Adrenal gland (tissue), 12 donors: ENCODE measurements around the gene PPP3CA. TPM values are rescaled to one million over a fixed set of nuclear protein-coding genes. Genes with fewer than 3 reads are reported as not detected.

Experiments
- DNase-seq, 7 donors: peaks; one replicate each; pipeline ENCODE4 v3.0.0-alpha.2; 2019 to 2020
- H3K27ac ChIP-seq, 5 donors: fragments of 200-600 bp; sonication (generic) in 4 of 5; 1 replicate in 3 of 5; 2 replicates in 2 of 5; pipeline versions ENCODE4 v1.5.1 to v1.8.0; 2016 to 2020; ENCODE audit warnings: mild to moderate bottlenecking in 1 of 5
- H3K27me3 ChIP-seq: fragments of 200-600 bp; 2 replicates; pipeline ENCODE4 v1.8.0; 2021
- H3K36me3 ChIP-seq, 2 donors: fragments of 200-600 bp; replicated peaks in 1 of 2; 1 replicate in 1 of 2; 2 replicates in 1 of 2; pipeline versions ENCODE4 v1.5.1 to v1.8.0; 2018 to 2022
- H3K4me1 ChIP-seq, 2 donors: fragments of 200-600 bp; replicated peaks in 1 of 2; 1 replicate in 1 of 2; 2 replicates in 1 of 2; pipeline versions ENCODE4 v1.5.1 to v1.8.0; 2018 to 2021
- H3K4me3 ChIP-seq, 4 donors: fragments of 200-600 bp; sonication (generic) in 3 of 4; one replicate each; pipeline ENCODE4 v1.5.1; 2016 to 2018
- H3K9me3 ChIP-seq, 3 donors: fragments of 200-600 bp; sonication (generic) in 1 of 3; replicated peaks in 1 of 3; 1 replicate in 2 of 3; 2 replicates in 1 of 3; pipeline versions ENCODE4 v1.5.1 to v1.8.0; 2016 to 2021
- POLR2A ChIP-seq, 2 donors: fragments of 450-650 bp; IDR thresholded peaks; one replicate each; pipeline ENCODE4 v1.6.1; 2017; ENCODE audit warnings: antibody characterized with exemption in 2 of 2, mild to moderate bottlenecking in 2 of 2, moderate library complexity in 1 of 2
- WGBS, 4 donors: extraction: QIAGEN DNeasy Blood & Tissue Kit in 2 of 4; methylation state at CpG; one replicate each; pipeline versions ENCODE4 v1.1.5 to v1.1.7; 2013 to 2017; 5-methylcytosine and 5-hydroxymethylcytosine counted together
- intact Hi-C, 2 donors: fragments of 100-400 bp; cut with DNase I; formaldehyde crosslinking; loops; one replicate each; pipeline versions ENCODE4 v1.14.1 to v1.15.0; 2022 to 2023
- polyA plus RNA-seq, 3 donors: library from polyadenylated mRNA; stranded (reverse); fragments of 200-250 nt in 2 of 3; fragments of 350-450 nt in 1 of 3; fragmentation: Illumina TruSeq in 1 of 3; extraction: RNeasy Lipid Tissue Mini Kit (QIAGEN cat#74804) in 1 of 3; gene quantifications; one replicate each; pipeline ENCODE4 v1.2.3, GENCODE V29; 2013 to 2014
- total RNA-seq, 9 donors: library from RNA; depleted of rRNA in 4 of 9; stranded (reverse); fragments of >200 nt in 4 of 9; fragments of 120-200 nt in 1 of 9; fragmentation: NEBNext Ultra II Directional in 1 of 9; extraction: Animal tissue kit (Norgen Biotek cat#: 25700) in 1 of 9; gene quantifications; one replicate each; pipeline versions ENCODE4 v1.1.0 to v1.2.4, GENCODE V29; 2013 to 2023
- TF ChIP-seq, protein P1 (sequence below), 6 experiments: fragments of 450-650 bp in 4 of 6; fragments of 200-600 bp in 2 of 6; sonication (generic) in 1 of 6; IDR thresholded peaks; 1 replicate in 5 of 6; 2 replicates in 1 of 6; pipeline versions ENCODE4 v1.5.1 to v1.8.0; 2016 to 2021; ENCODE audit warnings: antibody characterized with exemption in 6 of 6, mild to moderate bottlenecking in 2 of 6, moderate library complexity in 1 of 6
- donor health status: healthy with polysubstance abuse.
- donor health status: Bipolar disorder and iron deficiency.
- donor health status: DM: yes; HTN: yes; CAD: no.
- donor health status: DM: no; HTN: no; CAD: no.
- donor health status: DM: no; HTN: no; CAD: no.
- donor health status: DM: yes; HTN: yes; CAD: no.

Gene PPP3CA
- total and polyA plus RNA-seq, 12 donors = 13.8 to 138 (median 43.8) TPM

- peaks cover 14 to 23% of the 10 kb centered on the region in 2 donors for H3K4me1 ChIP-seq
- H3K27ac ChIP-seq = peak overlapping the region in 4 of 5 donors; percentile 55 to 85 (median 77)
- intact Hi-C loops = loop anchor here in 1 of 2 donors (5.0 kb wide), 1 partner anchor 157 kb away; the partner anchor contains the start of gene PPP3CA
- H3K9me3 ChIP-seq = no peaks in the 10 kb centered on the region
- WGBS, 4 donors = 86 to 97% (median 93%) methylated on average over 3 of the region's 3 CpGs
- H3K4me3 ChIP-seq = no peak overlapping the region
- TF ChIP-seq POLR2A (IDR thresholded peaks at IDR 0.05) = no peak
- TF ChIP-seq, protein P1, sequence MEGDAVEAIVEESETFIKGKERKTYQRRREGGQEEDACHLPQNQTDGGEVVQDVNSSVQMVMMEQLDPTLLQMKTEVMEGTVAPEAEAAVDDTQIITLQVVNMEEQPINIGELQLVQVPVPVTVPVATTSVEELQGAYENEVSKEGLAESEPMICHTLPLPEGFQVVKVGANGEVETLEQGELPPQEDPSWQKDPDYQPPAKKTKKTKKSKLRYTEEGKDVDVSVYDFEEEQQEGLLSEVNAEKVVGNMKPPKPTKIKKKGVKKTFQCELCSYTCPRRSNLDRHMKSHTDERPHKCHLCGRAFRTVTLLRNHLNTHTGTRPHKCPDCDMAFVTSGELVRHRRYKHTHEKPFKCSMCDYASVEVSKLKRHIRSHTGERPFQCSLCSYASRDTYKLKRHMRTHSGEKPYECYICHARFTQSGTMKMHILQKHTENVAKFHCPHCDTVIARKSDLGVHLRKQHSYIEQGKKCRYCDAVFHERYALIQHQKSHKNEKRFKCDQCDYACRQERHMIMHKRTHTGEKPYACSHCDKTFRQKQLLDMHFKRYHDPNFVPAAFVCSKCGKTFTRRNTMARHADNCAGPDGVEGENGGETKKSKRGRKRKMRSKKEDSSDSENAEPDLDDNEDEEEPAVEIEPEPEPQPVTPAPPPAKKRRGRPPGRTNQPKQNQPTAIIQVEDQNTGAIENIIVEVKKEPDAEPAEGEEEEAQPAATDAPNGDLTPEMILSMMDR (IDR thresholded peaks at IDR 0.05) = no peak
- no peaks in the 10 kb centered on the region for H3K36me3 ChIP-seq
- no peaks in the 10 kb centered on the region for H3K27me3 ChIP-seq
- no peak for DNase-seq
Measured at GRCh38 chr4:101190751-101191150, 156.6 kb downstream of the PPP3CA start.

DNA sequence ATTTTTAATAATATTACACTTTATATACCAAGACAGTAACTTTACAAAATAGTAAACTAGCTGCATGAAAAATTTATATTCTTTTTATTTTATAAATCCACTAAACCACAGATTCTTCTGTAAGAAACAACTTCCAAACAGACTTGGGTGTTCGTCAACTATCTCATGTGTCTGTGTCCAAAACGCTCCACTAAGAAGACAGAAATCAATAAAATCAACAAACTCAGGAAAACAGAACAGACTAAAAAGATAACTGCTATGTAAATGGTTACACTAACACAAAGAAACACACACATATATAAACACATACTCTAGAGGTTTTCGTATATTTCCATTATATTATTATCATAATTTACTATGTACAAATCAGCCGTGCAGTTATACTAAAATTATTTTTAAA, 158.4 kb downstream of the PPP3CA start:
- TF ChIP-seq POLR2A (IDR thresholded peaks at IDR 0.05) = no peak
- H3K27ac ChIP-seq = no peak overlapping the region
- WGBS, 4 donors = 95 to 98% (median 96%) methylated on average over 4 of the region's 4 CpGs
- H3K9me3 ChIP-seq = no peaks in the 10 kb centered on the region
- H3K4me1 ChIP-seq = peaks cover 14 to 25% of the 10 kb centered on the region in 2 donors
- no peak for DNase-seq
- no peak overlapping the region for H3K4me3 ChIP-seq
- no peaks in the 10 kb centered on the region for H3K27me3 ChIP-seq
- no peaks in the 10 kb centered on the region for H3K36me3 ChIP-seq
- intact Hi-C loops = loop anchor here in 1 of 2 donors (10.0 kb wide), 1 partner anchor 156 kb away; the partner anchor contains the start of gene PPP3CA

DNA sequence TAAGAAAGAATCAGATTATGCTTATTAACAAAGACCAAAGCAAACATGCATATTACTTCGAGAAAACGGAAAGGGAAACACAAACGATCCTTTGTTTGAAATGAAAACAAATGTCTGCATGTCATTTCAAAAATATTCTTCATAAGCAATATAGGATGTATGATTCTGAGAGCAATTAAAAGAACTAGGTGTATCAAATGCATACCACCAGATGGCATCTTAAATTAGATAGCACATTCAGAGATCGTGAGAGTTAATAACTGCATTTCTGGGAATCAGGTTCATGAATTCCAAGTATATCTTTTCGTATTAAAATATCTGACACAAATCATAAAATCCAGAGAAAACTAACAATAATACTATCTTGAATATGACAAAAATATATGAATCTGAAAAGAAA, 159.5 kb downstream of the PPP3CA start:
- TF ChIP-seq POLR2A (IDR thresholded peaks at IDR 0.05) = no peak
- TF ChIP-seq, protein P1 (IDR thresholded peaks at IDR 0.05) = peak in 5 of 6 experiments; percentile 2 to 44 (median 25)
- intact Hi-C loops = loop anchor here in 1 of 2 donors (10.0 kb wide), 1 partner anchor 157 kb away; the partner anchor contains the start of gene PPP3CA
- WGBS, 4 donors = 44 to 64% (median 54%) methylated on average over 5 of the region's 5 CpGs
- no peaks in the 10 kb centered on the region for H3K36me3 ChIP-seq
- H3K27ac ChIP-seq = no peak overlapping the region
- DNase-seq = no peak
- no peaks in the 10 kb centered on the region for H3K27me3 ChIP-seq
- peaks cover 14 to 25% of the 10 kb centered on the region in 2 donors for H3K4me1 ChIP-seq
- no peaks in the 10 kb centered on the region for H3K9me3 ChIP-seq
- H3K4me3 ChIP-seq = no peak overlapping the region

DNA sequence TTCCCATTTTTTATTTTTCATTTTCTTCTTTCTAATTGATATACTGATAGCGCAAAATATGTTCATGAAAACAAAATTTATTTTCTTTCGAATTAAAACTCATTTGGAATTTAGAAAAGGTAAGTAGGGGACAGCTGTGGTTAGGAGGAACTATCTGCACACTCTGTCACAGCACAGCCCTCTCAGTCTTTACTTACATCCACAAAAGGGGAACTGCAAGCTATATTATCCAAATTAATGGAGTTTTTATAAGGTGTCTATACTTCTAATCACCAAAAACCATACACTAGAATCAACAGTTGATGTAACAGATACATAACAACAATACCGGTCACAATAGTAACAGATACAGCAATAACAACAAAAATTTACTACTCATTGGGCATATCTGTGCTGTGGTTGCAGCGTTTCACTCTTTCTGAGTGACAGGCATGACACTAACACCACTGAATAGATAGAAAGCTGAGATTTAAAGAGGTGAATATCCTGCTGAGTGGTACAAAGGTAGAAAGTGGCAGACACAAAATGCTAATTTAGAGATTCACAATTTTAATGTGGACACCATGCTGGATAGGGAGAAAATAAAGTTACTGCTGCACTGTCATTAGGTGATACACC, 160.7 kb downstream of the PPP3CA start:
- Histone ChIP-seq H3K27ac (no peak overlapping the region), H3K36me3 (no peaks in the 10 kb centered on the region), H3K9me3 (no peaks in the 10 kb centered on the region), H3K27me3 (no peaks in the 10 kb centered on the region), H3K4me3 (no peak overlapping the region), H3K4me1 (peaks cover 7 to 13% of the 10 kb centered on the region in 2 donors)
- 92 to 96% (median 94%) methylated on average over 4 of the region's 4 CpGs for WGBS, 4 donors
- DNase-seq = no peak
- intact Hi-C loops = loop anchor here in 1 of 2 donors (10.0 kb wide), 1 partner anchor 158 kb away; the partner anchor contains the start of gene PPP3CA
- TF ChIP-seq, protein P1 (IDR thresholded peaks at IDR 0.05) = no peak
- no peak for TF ChIP-seq POLR2A (IDR thresholded peaks at IDR 0.05)
